GM23248 (cell line): ENCODE data around the gene IGSF21.

ENCODE experiments used
- EZH2 ChIP-seq: fragments of 200-600 bp; sonication (generic); IDR thresholded peaks from 2 replicates; pipeline ENCODE4 v1.6.1; 2018; ENCODE audit warnings: antibody characterized with exemption, mild to moderate bottlenecking; ENCODE audit not compliant: insufficient read depth, poor library complexity, severe bottlenecking
- EZH2phosphoT487 ChIP-seq: fragments of 200-600 bp; sonication (generic); IDR thresholded peaks from 2 replicates; pipeline ENCODE4 v1.6.1; 2018; ENCODE audit warnings: antibody characterized with exemption, moderate library complexity, mild to moderate bottlenecking, low read depth; ENCODE audit not compliant: insufficient read depth

- no peak for TF ChIP-seq EZH2
- TF ChIP-seq EZH2phosphoT487: no peak
Measured at GRCh38 chr1:18093193-18093592, 14.4 kb upstream of the IGSF21 start.
